LNCaP clone FGC (cell line): ENCODE data around the gene TMEM243.
A peak's percentile ranks its signal among the peaks of the same experiment; 100 is the strongest.
"Not testable (repeated sequence)": the region's sequence is repeated elsewhere in the genome, so short reads cannot be mapped to it uniquely, and the experiment has no call there.

ENCODE experiments used
- DNase-seq: peaks from one replicate; pipeline ENCODE4 v3.0.0-alpha.2; 2011; ENCODE audit warnings: low read depth
- H3K4me3 ChIP-seq: 2 replicates; pipeline ENCODE4 v1.5.1; 2011; ENCODE audit warnings: mild to moderate bottlenecking, low read depth, low read length, control low read depth
- CTCF ChIP-seq: IDR thresholded peaks from 2 replicates; pipeline ENCODE4 v1.5.1; 2012; ENCODE audit warnings: mild to moderate bottlenecking; ENCODE audit not compliant: control insufficient read depth, insufficient read depth; ENCODE audit errors: extremely low read depth

TMEM243 gene

GRCh38 chr7:87219545-87220025 lies at the start of gene TMEM243:
TSS of gene TMEM243 (minus strand) at chr7:87219732. CDS start at chr7:87219503, 229 bp downstream.
- DNase-seq, result no peak
- H3K4me3 ChIP-seq, result peak within 1 kb of the TSS; percentile 84
- TF ChIP-seq CTCF, result peak; percentile 19; the same call in 1 of the 2 replicates

- no peak for TF ChIP-seq CTCF
- no peak for DNase-seq
- no peak overlapping the region for H3K4me3 ChIP-seq
Measured at GRCh38 chr7:87267239-87267900, 47.8 kb upstream of the TMEM243 start.

GRCh38 chr7:87263537-87263936 lies 44.0 kb upstream of the TMEM243 start:
- no peak overlapping the region for H3K4me3 ChIP-seq
- no peak for TF ChIP-seq CTCF
- DNase-seq, result no peak

GRCh38 chr7:87253589-87254087 lies 34.1 kb upstream of the TMEM243 start:
- no peak overlapping the region for H3K4me3 ChIP-seq
- no peak for DNase-seq
- no peak for TF ChIP-seq CTCF

- DNase-seq, H3K4me3 ChIP-seq: not testable (repeated sequence)
Measured at GRCh38 chr7:87245671-87246070, 26.1 kb upstream of the TMEM243 start.

GRCh38 chr7:87238464-87239051 lies 19.0 kb upstream of the TMEM243 start:
- not testable (repeated sequence) for DNase-seq, H3K4me3 ChIP-seq

- DNase-seq, result no peak
- TF ChIP-seq CTCF, result no peak
- no peak overlapping the region for H3K4me3 ChIP-seq
Measured at GRCh38 chr7:87234949-87235348, 15.4 kb upstream of the TMEM243 start.

- H3K4me3 ChIP-seq, result no peak overlapping the region
- no peak for DNase-seq
- no peak for TF ChIP-seq CTCF
Measured at GRCh38 chr7:87231711-87232110, 12.2 kb upstream of the TMEM243 start.
